SH-SY5Y (cell line): ENCODE measurements around the gene CSMD2.

Experiments
- GATA2 ChIP-seq: IDR thresholded peaks from 2 replicates; pipeline ENCODE4 v1.6.1; 2011; ENCODE audit warnings: mild to moderate bottlenecking, low read depth, low read length
- GATA3 ChIP-seq: IDR thresholded peaks from 2 replicates; pipeline ENCODE4 v1.6.1; 2011; ENCODE audit warnings: low read depth, mild to moderate bottlenecking, low read length, moderate library complexity

GRCh38 chr1:34108269-34108668 lies 56.8 kb downstream of the CSMD2 start:
- TF ChIP-seq GATA2 (no peak), GATA3 (no peak)
